ENCODE data around the gene SYVN1.

- TF ChIP-seq TARDBP (IDR thresholded peaks at IDR 0.05) (no peak), BHLHE40 (IDR thresholded peaks at IDR 0.05; ENCODE audit: borderline replicate concordance) (no peak), SUZ12 (IDR thresholded peaks at IDR 0.05) (no peak), ARNT (IDR thresholded peaks at IDR 0.05) (no peak), NFRKB (IDR thresholded peaks at IDR 0.05) (no peak), L3MBTL2 (conservative IDR thresholded peaks at IDR 0.05) (no peak), FOXM1 (IDR thresholded peaks at IDR 0.05; ENCODE audit: borderline replicate concordance) (no peak), ZNF384 (IDR thresholded peaks at IDR 0.05) (no peak), SP1 (IDR thresholded peaks at IDR 0.05) (no peak), ELF4 (IDR thresholded peaks at IDR 0.05) (no peak)
These were observed 21.0 kb downstream of the SYVN1 start for GRCh38 chr11:65113361-65113756.
